Retina (tissue), 1 donor: ENCODE measurements around the gene RALY.

Source experiments
- DNase-seq: peaks from one replicate; pipeline ENCODE4 v3.0.0-alpha.2; 2016

Gene RALY

DNA sequence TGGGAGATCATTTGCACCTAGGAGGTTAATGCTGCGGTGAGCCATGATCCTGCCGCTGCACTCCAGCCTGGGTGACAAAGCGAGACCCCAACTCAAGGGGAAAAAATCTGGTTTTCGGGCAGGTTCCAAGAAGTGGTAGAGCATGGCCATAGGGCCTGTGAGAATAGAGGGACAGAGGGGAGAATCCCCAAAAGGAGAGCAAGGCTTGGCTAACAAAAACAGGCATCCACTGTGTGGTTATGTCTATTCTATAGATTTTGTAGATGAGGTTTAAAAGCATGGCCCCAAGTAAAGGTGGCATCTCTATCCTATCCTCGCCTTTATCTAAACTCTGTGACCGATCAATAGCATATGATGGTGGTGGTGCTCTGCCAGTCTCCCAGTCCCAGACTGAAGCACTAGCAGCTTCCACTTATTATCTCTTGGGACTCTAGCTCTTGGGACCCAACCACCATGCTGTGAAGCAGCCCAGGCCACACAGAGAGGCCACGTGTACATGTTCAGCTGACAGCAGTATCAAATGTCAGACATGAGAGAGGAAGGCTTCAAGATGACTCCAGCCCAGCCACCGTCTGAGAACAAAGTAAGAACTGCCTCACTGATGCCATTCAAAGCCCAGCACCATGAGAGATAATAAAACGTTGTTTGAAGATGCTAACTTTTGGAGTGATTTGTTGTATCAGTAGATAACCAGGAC, 90.7 kb downstream of the RALY start:
- no peak for DNase-seq

- DNase-seq, result no peak
Observed at GRCh38 chr20:34085544-34086040, 91.9 kb downstream of the RALY start.

GRCh38 chr20:34088305-34089174, 94.8 kb downstream of the RALY start:
- DNase-seq, result no peak

GRCh38 chr20:34089175-34089479, 95.4 kb downstream of the RALY start:
- DNase-seq, result no peak

- no peak for DNase-seq
Observed at GRCh38 chr20:34089655-34090345, 96.1 kb downstream of the RALY start.

- DNase-seq, result no peak
Observed at GRCh38 chr20:34090645-34091044, 96.9 kb downstream of the RALY start.

DNA sequence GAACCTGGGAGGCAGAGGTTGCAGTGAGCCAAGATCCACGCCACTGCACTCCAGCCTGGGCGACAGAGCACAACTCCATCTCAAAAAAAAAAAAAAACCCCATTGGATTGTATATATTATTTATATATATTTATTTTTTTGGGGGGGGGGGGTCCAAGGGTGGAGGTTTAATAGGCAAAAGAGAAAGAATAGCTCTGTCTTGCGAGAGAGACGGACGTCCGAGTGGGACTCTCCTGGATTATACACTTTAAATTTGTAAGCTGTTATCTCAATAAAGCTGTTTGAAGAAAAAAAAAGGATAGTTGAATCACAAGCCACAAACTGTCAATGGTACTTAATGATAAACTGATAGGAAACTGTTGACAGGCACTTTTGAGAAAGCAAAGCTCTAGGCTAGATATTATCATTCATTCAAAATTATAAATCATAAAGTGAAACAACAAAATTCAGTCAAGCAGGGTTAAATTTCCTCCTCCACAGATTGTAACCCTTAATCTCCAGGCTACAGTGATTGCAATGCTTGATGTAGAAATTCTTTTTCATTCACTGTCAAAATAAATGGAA, 98.0 kb downstream of the RALY start:
- no peak for DNase-seq

DNA sequence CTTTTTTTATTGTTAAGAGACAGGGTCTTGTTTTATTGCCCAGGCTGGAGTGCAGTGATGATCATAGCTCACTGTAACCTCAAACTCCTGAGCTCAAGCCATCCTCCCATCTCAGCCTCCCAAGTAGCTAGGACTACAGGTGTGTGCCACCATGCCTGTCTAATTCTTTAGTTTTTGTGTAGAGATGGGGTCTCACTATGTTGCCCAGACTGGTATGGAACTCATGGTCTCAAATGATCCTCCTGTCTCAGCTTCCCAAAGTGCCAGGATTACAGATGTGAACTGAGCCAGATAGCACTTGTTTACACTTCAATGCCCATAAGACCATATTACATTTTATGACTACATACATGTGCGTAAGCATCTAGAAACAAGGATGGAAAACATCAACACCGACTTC, 100.2 kb downstream of the RALY start:
- no peak for DNase-seq

GRCh38 chr20:34095825-34096224, 102.1 kb downstream of the RALY start:
- DNase-seq, result no peak

DNA sequence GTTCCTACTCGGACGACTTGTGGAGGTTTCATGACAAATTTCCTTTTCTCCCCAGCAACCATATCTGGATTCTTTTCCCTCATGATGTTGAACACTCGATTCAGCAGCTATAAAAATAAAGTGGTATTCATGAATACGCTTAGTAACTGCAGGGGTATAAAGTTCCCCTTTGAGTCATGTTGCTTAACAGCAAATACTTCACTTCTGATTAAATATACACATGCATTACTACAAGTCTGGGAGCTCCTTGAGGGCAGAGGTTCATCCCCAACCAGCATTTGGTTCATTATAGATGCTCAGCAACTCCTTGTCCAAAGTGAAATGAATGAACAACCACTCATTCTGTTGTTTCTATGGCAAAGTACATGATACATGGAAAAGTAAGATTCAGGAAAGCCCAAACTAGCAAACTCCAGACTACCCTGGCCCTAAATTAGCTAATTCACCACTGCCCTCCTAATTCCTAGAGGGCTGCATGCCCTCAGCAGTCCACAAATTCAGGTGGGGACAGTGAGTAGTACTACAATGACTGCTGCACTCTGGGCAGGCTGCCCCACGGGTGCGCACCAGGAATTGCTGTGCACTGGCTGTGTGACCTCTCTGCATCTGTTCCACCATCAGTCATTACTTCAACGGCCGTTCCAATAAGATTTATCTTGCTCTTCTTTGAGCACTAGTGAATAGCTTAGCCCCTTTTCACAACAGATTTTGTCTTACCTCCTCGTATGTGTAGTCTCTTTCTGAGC, 103.2 kb downstream of the RALY start:
- no peak for DNase-seq

DNA sequence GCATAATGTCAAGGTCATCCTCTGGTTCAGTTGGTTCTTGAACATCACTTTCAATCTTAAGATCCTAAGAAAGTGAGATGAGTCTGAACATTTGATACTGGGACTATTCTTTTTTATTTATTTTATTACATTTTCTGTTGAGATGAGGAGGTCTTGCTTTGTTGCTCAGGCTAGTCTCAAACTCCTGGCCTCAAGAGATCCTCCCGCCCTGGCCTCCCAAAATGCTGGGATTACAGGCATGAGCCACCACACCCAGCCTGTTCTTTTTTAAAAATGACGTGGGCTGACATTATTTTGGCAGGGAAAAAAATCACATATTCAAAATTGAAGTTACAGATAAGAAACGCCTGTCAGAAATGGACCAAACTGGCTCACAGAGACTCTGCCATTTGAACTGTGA, 104.9 kb downstream of the RALY start:
- DNase-seq, result no peak

GRCh38 chr20:34099675-34100074, 106.0 kb downstream of the RALY start:
- DNase-seq, result no peak

DNA sequence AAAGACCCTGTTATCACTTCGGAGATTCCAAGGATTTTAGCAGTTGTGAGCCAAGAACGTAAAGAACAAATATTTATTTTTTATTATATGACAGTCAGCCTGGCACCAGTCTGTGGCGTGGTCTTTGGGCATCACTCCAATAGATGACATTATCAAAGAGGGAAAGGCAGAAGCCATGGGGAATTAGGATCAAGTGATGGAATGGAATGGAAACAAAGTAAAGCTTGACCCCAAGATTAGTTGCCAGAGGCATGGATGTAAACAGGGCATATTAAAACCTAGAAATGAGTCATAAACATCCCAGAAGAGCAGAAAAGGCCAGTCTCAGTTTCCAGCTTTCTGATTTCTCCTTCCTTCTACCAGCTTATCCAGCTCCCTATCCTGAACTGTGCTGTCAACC, 106.9 kb downstream of the RALY start:
- DNase-seq, result no peak

- DNase-seq, result no peak
Observed at GRCh38 chr20:34102342-34102741, 108.6 kb downstream of the RALY start.

DNA sequence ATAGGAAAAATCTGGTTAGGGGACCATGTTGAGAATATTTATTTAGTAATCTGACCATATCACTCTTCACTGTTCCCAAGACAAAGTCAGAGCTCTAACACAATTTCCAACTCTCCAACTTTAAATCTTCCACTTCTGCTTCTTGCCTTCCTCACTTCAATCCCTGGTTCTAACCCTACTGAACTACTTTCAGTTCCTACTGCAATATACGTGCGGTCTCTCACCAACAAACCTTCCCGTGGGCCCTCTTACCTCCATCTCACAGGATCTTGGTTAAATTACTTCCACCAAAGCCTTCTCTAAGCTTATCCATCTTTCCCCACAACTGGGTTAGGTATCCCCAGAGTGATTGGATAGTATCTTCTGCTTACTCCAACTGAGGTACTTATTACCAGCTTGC, 110.3 kb downstream of the RALY start:
- no peak for DNase-seq

DNA sequence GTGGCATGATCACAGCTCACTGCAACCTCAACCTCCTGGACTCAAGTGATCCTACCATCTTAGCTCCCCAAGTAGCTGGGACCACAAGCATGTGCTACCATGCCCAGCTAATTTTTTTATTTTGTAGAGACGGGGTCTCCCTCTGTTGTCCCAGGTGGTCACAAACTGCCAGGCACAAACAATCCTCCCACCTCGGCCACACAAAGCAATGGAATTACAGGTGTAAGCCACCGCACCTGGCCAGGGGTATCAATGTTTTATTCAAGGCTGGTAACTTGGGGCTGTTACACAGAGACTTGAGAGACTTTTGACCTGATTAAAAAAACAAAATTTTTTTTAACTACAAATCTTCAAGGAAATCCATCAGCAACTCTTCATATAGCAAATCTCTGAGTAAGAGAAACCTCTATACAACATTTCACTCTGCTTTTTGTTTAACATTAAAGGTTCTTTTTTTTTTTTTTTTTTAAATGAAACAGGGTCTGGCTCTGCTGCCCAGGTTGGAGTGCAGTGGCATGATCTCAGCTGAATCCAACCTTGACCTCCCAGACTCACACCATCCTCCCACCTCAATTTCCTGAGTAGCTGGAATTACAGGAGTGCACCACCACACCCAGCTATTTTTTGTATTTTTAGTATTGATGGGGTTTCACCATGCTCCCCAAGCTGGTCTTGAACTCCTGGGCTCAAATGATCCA, 112.4 kb downstream of the RALY start:
- no peak for DNase-seq

GRCh38 chr20:34108616-34109174, 115.0 kb downstream of the RALY start:
- DNase-seq, result no peak

- DNase-seq, result no peak
Observed at GRCh38 chr20:34109442-34109841, 115.7 kb downstream of the RALY start.

GRCh38 chr20:34110025-34110744, 116.5 kb downstream of the RALY start:
- DNase-seq, result no peak

DNA sequence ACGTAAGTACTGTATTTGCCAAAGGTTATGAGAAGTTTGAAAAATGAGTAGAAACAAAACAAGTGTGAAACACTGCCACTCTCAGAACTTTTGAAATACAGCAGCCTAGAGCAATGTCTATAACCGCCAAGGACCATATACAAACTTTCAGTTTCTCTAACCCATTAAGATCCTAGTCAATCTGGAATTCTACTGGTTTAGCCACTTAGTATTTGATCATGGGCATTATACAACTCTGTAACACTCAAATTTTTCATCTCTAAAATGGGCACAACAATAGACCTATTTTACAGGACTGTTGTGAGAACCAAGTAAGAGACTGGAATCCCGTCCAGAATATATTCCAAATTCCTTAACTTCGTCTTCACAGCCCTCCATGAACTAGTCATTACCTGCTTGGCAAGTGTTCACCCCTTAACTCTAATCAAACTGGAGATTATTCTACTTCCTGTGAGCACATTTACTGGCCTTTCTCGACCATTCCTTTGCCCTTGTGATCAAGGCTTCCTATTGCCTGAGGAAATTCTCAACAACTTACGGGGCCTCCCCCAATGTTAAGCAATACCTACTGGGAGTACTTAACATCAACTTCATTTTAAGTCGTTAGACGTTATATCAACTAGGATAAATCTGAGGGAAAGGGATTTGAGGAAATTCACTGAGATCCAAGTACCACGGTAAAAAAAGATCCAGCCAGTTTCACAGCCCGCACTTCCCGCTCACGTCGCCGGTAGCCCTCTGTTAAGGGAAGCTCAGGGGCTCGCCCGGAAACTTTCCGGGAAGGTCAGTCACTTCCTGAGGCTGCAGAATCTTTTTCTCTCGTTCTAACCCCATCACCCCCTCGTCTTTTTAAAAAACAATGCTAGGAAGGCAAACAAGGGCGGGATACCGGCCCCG, 117.3 kb downstream of the RALY start:
- DNase-seq, result no peak
